Measurements from ENCODE around the gene GNG12.

GRCh38 chr1:67704351-67704750 is 128.9 kb downstream of the GNG12 start:
- no peak for TF ChIP-seq EZH2 (IDR thresholded peaks at IDR 0.05; ENCODE audit: borderline replicate concordance, insufficient read depth, low read depth, low read length, poor library complexity, severe bottlenecking)
- TF ChIP-seq CTCF (IDR thresholded peaks at IDR 0.05), result no peak
